Hepatocyte (in vitro differentiated cells): Measurements from ENCODE around the gene NME4. TPM values are rescaled to one million over a fixed set of nuclear protein-coding genes. Genes with fewer than 3 reads are reported as not detected.

Experiments used
- DNase-seq: peaks from one replicate; pipeline ENCODE4 v3.0.0-alpha.2; 2016; ENCODE audit warnings: low spot score
- H2AFZ ChIP-seq: fragments of 200-600 bp; sonication (generic); 2 replicates; pipeline ENCODE4 v1.6.0; 2016; ENCODE audit warnings: antibody characterized with exemption, mild to moderate bottlenecking
- H3K27ac ChIP-seq: fragments of 200-600 bp; sonication (generic); 2 replicates; pipeline ENCODE4 v1.5.1; 2016; ENCODE audit warnings: mild to moderate bottlenecking
- H3K27me3 ChIP-seq: fragments of 200-600 bp; sonication (generic); 2 replicates; pipeline ENCODE4 v1.6.1; 2016
- H3K36me3 ChIP-seq: fragments of 200-600 bp; sonication (generic); replicated peaks from 2 replicates; pipeline ENCODE4 v1.5.1; 2016; ENCODE audit warnings: low read depth; ENCODE audit not compliant: insufficient read depth
- H3K4me1 ChIP-seq: fragments of 200-600 bp; sonication (generic); 2 replicates; pipeline ENCODE4 v1.5.1; 2016; ENCODE audit warnings: mild to moderate bottlenecking, moderate library complexity; ENCODE audit not compliant: insufficient read depth
- H3K4me2 ChIP-seq: fragments of 200-600 bp; sonication (generic); 2 replicates; pipeline ENCODE4 v1.6.0; 2016
- H3K4me3 ChIP-seq: fragments of 200-600 bp; sonication (generic); 2 replicates; pipeline ENCODE4 v1.5.1; 2016; ENCODE audit warnings: mild to moderate bottlenecking
- H3K79me2 ChIP-seq: fragments of 200-600 bp; sonication (generic); 2 replicates; pipeline ENCODE4 v1.6.0; 2017; ENCODE audit warnings: mild to moderate bottlenecking
- H3K9me2 ChIP-seq: fragments of 200-600 bp; sonication (generic); replicated peaks from 2 replicates; pipeline ENCODE4 v1.6.0; 2017; ENCODE audit warnings: mild to moderate bottlenecking; ENCODE audit not compliant: insufficient read depth
- H3K9me3 ChIP-seq: fragments of 200-600 bp; sonication (generic); 2 replicates; pipeline ENCODE4 v1.5.1; 2016; ENCODE audit warnings: low read depth, mild to moderate bottlenecking
- H4K20me1 ChIP-seq: fragments of 200-600 bp; sonication (generic); 2 replicates; pipeline ENCODE4 v1.6.0; 2016; ENCODE audit warnings: mild to moderate bottlenecking; ENCODE audit not compliant: insufficient read depth, poor library complexity, severe bottlenecking
- CTCF ChIP-seq: fragments of 200-600 bp; sonication (generic); IDR thresholded peaks from 2 replicates; pipeline ENCODE4 v1.5.1; 2016; ENCODE audit warnings: antibody characterized with exemption, mild to moderate bottlenecking; ENCODE audit not compliant: poor library complexity
- EZH2 ChIP-seq: fragments of 200-600 bp; sonication (generic); IDR thresholded peaks from 2 replicates; pipeline ENCODE4 v1.6.1; 2016; ENCODE audit warnings: antibody characterized with exemption, mild to moderate bottlenecking, borderline replicate concordance
- EZH2phosphoT487 ChIP-seq: fragments of 200-600 bp; sonication (generic); IDR thresholded peaks from one replicate; pipeline ENCODE4 v1.6.1; 2018; ENCODE audit warnings: antibody characterized with exemption, mild to moderate bottlenecking, low read depth, moderate library complexity; ENCODE audit not compliant: unreplicated experiment, severe bottlenecking
- WGBS: methylation state at CpG from one replicate; pipeline ENCODE4 v1.1.6; 2016; ENCODE audit warnings: low lambda C conversion rate; ENCODE audit errors: missing lambda C conversion rate; 5-methylcytosine and 5-hydroxymethylcytosine counted together
- polyA plus RNA-seq: library from polyadenylated mRNA; unstranded; fragments of >200 nt; fragmentation: Nextera tagmentation; extraction: Ambion mirVana; gene quantifications from 2 replicates; pipeline ENCODE4 v1.2.1, GENCODE V29; 2016
- total RNA-seq: library from RNA; depleted of rRNA; stranded (reverse); fragments of >200 nt; gene quantifications from 2 replicates; pipeline ENCODE4 v1.2.3, GENCODE V29; 2014

Gene NME4
- total and polyA plus RNA-seq, 2 experiments from 2014 or later, result 168 to 543 TPM

GRCh38 chr16:427250-427649, 30.3 kb downstream of the NME4 start:
- Histone ChIP-seq H3K36me3 (no peaks in the 10 kb centered on the region), H3K4me2 (peak overlapping the region; percentile 96), H2AFZ (no peak overlapping the region), H3K27ac (no peak overlapping the region), H3K4me3 (peak overlapping the region; percentile 44), H3K27me3 (no peaks in the 10 kb centered on the region), H3K9me3 (no peaks in the 10 kb centered on the region), H3K4me1 (peaks cover 24% of the 10 kb centered on the region), H4K20me1 (peaks cover 34% of the 10 kb centered on the region), H3K79me2 (peaks cover 59% of the 10 kb centered on the region), H3K9me2 (no peaks in the 10 kb centered on the region)
- 43% methylated on average over 10 of the region's 10 CpGs for WGBS
- no peak for TF ChIP-seq CTCF
- TF ChIP-seq EZH2phosphoT487, result no peak
- no peak for TF ChIP-seq EZH2
- no peak for DNase-seq

- no peaks in the 10 kb centered on the region for H3K9me2 ChIP-seq
- peaks cover 34% of the 10 kb centered on the region for H4K20me1 ChIP-seq
- WGBS, result 98% methylated on average over 7 of the region's 7 CpGs
- H3K4me3 ChIP-seq, result no peak overlapping the region
- peaks cover 15% of the 10 kb centered on the region for H3K4me1 ChIP-seq
- H3K79me2 ChIP-seq, result peaks cover 83% of the 10 kb centered on the region
- DNase-seq, result no peak
- no peaks in the 10 kb centered on the region for H3K36me3 ChIP-seq
- no peaks in the 10 kb centered on the region for H3K27me3 ChIP-seq
- no peaks in the 10 kb centered on the region for H3K9me3 ChIP-seq
- no peak overlapping the region for H3K4me2 ChIP-seq
- H2AFZ ChIP-seq, result no peak overlapping the region
- TF ChIP-seq EZH2 (no peak), CTCF (no peak), EZH2phosphoT487 (no peak)
- no peak overlapping the region for H3K27ac ChIP-seq
Measured at GRCh38 chr16:430904-431303, 33.9 kb downstream of the NME4 start.

- TF ChIP-seq EZH2 (no peak), CTCF (no peak)
- Histone ChIP-seq H3K4me1 (peaks cover 12% of the 10 kb centered on the region), H4K20me1 (peaks cover 36% of the 10 kb centered on the region), H3K4me3 (no peak overlapping the region), H3K9me2 (no peaks in the 10 kb centered on the region), H3K79me2 (peaks cover 87% of the 10 kb centered on the region), H2AFZ (no peak overlapping the region), H3K9me3 (no peaks in the 10 kb centered on the region), H3K36me3 (no peaks in the 10 kb centered on the region), H3K4me2 (no peak overlapping the region), H3K27ac (no peak overlapping the region), H3K27me3 (no peaks in the 10 kb centered on the region)
- DNase-seq, result no peak
- over 99% methylated on average over 6 of the region's 6 CpGs for WGBS
Measured at GRCh38 chr16:440627-441026, 43.6 kb downstream of the NME4 start.

- Histone ChIP-seq H3K27me3 (no peaks in the 10 kb centered on the region), H2AFZ (no peak overlapping the region), H3K36me3 (no peaks in the 10 kb centered on the region), H3K4me3 (no peak overlapping the region), H3K9me3 (no peaks in the 10 kb centered on the region), H3K9me2 (no peaks in the 10 kb centered on the region), H4K20me1 (peaks cover 43% of the 10 kb centered on the region), H3K4me2 (no peak overlapping the region), H3K27ac (no peak overlapping the region), H3K4me1 (peaks cover 12% of the 10 kb centered on the region), H3K79me2 (peaks cover 89% of the 10 kb centered on the region)
- no peak for TF ChIP-seq EZH2phosphoT487
- TF ChIP-seq EZH2, result no peak
- no peak for TF ChIP-seq CTCF
- no peak for DNase-seq
- 96% methylated on average over 6 of the region's 6 CpGs for WGBS
Measured at GRCh38 chr16:441447-441846, 44.4 kb downstream of the NME4 start.
